Ecto neural progenitor cell (in vitro differentiated cells): ENCODE data around the gene UQCC5.

ENCODE experiments used
- DNase-seq: peaks from one replicate; pipeline ENCODE4 v3.0.0-alpha.2; 2018; ENCODE audit warnings: low spot score

The UQCC5 gene

DNA sequence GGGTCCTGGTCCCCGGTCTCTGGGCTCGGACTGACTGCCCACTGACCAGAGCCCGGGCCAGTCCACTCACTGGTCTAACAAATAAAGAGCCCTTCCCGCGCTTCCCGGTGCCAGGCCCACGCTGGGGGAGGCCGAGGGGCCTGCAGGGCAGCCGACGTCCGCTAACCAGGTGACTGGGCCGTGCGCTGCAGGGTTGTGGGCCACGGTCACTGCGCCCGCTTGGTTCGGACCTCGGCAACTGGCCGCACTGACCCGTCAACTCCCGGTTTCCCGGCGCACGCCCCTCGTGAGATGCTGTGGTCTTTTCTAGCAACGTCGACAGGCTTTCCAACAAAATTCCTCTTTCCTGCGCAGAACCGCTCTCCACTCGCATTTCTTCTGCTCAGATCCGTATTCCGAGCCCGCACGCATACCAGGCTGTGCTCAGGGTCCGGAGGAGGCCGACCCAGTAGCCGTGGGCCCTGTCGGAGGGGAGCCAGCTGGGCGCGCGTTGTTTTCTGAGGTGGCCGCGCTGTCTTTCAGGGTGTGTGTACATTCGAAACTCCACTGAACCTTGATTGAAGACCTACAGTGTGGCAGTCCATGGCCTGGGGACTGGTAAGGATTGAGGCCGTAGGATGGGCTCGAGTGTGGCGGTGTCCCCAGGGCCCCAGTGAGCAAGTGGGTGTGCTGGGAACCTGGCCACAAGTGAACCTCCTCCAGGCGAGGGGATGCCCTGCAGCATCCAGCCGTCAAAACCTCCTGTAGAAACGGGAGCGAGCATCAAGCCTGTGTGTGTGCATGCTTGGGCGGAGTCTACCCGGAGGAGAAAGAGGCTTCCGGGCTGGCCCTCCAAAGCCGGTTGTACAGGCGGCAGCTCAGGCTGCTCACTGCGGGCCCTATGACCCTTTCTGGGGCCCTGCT lies 1.9 kb upstream of the UQCC5 start:
- DNase-seq = peak; percentile 68

DNA sequence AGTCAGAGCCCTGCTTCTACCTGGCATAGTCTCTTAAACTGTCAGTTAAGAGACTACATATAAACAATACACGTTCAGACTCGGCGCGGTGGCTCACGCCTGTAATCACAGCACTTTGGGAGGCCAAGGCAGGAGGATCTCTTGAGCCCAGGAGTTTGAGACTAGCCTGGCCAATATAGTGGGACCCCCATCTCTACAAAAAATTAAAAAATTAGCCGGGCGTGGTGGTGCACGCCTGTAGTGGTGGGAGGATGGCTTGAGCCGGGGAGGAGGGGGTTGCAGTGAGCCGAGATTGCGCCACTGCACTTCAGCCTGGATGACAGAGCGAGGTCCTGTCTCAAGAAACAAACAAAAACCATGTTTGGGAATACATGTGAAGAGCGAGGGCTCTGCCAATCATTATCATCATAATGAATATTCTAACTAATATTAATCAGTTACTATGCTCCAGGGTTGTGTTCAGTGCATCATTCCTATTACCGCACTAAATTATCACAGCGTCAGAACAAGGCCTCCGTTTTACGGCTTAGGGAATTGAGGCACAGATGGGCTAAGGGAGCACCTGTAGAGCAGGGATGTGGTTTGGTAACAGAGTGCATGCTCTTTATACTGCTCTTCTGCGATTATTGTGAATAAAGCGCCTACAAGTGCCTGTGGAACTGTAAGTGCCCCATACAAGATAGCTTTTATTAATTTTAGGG lies 844 bp upstream of the UQCC5 start:
- no peak for DNase-seq

DNA sequence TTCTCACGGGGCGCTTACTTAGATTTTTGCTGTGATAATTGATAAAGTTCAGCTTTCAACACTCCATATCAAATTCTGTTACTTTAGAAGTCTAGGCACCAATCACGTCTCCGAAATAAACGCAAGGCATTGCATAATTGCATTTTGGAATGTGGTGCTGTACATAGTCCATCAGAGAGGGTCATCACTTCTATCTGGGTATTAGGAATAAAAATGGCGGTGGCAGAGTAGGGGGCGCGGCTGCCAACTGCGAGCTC lies 365 bp upstream of the UQCC5 start:
- no peak for DNase-seq

DNA sequence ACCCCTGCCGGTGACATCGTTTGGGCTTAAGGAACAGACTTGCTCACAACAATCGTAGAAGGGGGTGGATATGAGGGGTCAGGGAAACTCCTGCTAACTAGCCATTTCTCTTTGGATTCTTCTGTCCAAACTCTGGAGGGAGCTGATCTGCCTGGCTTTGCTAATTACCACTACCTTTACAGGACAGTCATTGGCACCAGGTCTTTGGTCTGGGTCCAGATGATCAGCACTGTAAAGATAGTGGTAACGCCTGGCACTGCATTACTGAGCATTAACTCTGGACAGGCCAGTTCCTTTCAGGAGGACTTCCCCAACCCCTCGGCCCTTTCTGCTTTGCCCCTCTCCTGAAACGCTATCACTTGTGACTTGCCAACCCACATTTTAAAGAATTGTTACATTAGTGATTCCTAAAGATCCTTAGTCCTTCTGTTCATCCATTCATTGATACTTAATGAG lies 788 bp downstream of the UQCC5 start:
- DNase-seq = no peak

DNA sequence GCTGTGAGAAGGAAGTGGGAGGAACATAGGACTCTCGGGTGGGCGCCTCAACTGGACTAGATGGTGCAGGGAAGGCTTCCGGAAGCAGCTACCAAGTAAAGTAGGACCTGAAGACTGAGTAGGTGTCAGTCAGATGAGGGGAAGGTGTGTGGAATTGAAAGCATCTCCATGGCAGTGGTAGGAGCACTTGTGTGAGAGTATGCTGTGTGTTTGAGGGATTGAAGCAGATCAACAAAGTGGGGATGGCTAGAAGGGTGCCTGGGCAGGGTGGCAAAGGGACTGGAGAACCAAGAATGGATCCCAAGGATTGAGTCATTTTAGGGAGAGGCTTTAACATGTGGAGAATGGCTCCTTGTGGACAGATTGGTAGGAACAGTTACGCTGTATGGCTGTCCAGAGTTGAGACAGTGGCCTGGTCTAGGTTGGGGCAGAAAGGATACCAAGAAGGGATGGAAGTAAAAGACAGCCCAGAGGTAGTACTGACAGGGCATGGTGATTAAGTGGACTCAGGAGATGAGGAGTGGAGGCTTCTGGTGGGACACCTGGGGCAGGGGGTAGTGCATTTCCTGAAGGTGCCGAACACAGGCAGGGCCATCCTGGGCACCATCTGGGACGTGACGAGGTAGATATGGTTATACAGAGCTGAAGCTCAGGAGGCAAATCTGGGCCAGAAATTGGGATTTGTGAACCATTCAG lies 1.5 kb downstream of the UQCC5 start:
- DNase-seq = no peak

DNA sequence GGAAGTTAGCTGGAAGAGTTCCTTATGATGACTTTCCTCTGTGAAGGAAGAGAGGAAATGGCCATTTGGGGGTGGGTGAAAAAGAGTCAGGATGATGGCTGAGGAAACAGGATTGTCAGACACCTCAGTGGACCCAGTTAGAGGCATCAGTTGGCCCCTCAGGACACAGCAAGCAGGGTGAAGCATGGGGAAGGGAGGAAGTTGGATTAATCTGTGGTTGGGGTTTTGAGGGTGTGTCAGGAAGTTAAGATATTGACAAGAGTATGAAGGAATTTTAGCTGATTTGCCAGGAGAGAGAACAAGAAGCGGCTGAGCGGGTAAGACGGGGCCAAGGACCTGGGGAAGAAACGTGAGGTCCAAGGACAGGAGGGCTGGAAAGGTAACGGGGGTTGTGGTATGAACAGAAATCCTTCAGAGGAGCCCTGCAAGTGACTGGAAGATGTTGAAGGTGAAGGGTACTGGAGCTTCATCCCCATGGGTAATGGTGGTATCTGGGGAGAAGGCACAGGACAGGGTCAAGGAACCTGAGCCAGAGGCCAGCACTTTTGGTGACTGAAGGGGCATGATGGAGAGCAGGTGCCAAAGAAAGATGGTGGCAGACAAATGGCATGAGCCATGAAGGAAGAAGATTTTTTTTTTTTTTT lies 2.7 kb downstream of the UQCC5 start:
- DNase-seq = no peak

DNA sequence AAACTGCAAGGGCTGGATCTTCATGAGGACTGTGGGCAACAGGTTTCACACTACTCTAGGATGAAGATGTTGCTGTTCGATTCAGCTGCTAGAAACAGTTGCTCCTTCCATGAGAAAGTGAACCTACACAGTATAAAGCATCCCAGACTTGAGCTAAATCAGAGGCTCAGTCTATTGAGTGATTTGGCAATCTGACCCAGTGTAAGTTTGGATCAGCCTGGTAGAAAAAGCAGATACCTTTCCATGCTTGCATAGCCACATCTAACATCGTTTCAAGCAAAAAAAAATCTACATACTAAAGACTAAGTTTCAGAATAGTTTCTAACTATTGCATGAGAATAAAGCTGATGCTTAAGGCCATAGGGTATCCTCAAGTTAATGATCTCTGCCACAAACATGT lies 4.6 kb downstream of the UQCC5 start:
- no peak for DNase-seq

DNA sequence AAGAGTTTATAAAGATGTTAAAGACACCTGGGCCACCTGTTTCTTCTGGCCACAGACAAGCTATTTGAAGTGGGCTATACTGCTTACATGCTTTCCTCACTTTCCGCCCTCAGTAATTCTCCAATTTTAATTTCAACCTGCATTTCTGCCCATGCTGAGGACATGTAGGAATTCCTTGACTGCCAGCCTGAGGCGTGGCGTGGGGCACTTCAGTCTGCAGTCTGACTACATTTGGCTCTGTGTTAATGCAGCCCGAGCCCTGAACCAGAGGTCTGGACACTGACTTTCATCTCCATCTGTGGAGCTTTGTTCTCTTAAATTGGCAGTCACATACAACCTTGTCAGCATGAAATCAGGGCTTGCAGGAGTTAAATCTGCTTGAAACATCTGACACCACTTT lies 8.5 kb downstream of the UQCC5 start:
- DNase-seq = no peak

DNA sequence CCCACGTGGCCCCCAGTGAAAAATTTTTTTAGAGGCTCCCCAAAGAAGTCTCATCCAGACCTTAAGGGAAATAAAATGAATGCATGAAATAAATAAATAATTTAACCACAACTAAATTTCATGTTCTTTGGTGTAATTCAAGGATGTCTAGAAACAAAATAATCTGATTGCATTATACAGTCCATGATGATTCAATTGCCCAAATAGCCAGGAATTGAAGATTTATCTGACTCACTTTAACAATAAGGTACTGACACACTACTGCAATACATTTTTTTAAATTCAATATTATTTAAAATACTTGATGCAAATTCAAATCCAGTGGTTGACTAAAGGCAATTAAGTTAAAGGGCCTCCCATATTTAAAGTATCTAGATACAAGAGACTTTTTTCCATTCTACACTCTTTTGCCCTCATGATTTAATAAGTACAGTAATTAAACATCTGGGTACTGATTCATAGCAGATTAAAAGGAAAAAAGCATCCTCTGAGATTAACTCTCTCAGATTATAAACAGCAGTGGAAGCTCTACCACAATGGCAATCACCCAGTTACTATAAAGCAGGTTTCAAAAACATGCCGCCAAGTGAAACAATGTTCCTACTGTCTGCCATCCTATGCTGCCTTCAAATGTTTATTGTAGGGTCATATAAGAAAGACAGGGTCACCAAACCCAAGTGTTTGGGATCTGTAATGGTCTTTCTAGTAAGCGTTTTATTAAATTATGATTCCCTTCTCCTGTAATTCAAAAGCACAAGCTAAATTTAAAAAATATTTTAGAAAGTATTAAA lies 9.9 kb downstream of the UQCC5 start:
- no peak for DNase-seq

DNA sequence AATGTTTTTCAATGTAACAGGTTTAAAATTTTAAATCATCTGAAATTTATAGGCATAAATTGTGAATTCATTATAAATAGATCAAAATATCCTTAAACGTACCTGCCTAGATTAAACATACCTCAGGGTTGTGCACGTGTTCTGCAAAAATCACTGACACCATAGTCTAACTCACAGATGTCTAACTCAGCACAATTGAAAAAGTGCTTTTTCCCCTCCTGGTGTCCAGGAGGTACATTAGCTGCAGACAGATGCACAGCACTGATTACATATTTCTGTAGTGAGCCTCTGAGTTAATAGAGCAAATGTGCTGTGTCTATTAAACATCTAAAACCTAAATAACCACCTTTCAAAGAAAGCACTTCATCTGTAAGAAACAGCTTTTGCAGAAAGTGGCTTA lies 10.7 kb downstream of the UQCC5 start:
- no peak for DNase-seq

DNA sequence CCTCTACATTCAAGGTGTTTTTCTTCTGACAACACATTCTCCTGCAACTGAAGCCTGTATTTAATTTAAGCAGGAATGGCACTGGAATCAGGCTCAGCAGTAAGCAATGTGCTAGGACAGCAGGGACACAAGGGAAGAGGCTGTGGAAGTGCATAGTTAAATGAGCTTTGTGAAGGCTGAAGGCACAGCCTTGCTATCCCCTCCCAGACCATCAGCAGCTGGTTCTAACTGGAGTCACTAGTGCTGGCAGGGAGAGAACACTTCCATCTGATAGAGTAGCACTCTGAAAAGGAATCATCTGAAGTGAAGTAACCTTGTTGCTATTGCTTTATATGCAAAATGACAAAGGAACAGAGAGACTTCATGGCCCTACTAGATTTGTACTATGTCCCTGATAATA lies 14.7 kb downstream of the UQCC5 start:
- DNase-seq = no peak

DNA sequence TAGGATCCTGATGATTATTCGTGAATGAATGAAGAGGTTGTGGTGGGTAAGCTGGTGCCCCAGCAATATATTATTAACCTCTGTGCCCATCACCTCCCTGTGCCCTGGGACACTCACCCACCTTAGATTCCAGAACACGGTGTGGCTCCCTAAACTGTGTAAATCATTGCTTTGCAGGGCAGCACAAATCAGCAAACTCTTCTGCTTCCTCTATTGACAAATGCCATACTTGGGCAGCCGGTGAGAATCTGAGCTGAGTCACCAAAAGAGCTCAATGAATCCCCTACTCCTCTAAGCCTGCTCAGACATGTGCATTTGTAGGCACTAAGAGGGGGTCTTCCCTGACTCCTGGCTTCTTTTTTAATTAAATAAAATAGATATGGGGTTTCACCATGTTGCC lies 15.7 kb downstream of the UQCC5 start:
- no peak for DNase-seq

DNA sequence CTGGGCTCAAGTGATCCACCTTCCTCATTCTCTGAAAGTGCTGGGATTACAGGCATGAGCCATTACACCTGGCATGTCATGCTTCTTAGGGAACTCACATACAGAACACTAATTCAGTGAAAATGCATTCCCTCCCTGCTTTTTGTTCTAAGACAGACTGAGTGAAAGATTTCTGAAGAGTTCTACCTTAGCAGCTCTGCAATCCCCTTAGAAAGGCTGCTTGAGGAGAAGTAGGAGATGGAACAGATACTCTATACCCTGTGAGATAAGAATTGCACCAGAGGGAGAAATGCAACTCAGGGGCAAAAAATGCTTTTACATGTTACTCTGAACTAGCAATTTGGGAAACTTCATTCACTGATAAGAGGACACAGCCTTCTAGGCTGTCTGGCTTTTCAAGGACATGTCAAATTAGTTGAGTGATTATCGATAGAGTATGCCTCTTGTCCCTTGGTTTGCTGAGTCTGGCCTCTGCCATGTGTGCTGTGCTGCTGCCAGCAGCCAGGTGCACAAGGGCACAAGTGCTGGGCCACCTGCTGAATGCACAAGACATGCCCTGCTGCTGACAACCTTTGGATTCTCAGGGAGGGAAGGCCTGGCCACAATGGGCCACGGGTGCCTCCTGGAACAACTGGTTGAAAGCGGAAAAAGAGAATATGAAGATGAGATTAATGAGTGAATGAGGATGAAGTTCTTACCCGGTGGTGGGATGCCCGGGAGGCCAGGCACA lies 17.8 kb downstream of the UQCC5 start:
- DNase-seq = no peak

DNA sequence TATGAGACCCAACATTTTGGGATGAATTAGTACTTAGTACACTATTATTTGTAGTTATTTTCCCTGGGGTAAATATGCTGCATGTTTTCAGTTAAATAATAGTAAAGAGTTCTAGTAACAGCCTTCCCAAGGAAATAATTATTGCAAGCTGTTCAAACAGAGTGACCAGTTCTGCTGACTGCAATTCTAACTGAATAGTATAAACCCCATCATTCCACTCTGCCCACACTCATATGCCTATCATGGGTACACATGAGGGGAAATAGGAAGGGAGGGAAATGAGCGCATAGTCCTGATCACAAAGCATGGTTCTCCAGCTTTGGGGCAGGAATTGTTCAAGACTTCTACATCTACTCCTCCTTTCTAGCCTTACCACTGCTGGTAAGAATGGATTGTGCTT lies 18.7 kb downstream of the UQCC5 start:
- DNase-seq = no peak

DNA sequence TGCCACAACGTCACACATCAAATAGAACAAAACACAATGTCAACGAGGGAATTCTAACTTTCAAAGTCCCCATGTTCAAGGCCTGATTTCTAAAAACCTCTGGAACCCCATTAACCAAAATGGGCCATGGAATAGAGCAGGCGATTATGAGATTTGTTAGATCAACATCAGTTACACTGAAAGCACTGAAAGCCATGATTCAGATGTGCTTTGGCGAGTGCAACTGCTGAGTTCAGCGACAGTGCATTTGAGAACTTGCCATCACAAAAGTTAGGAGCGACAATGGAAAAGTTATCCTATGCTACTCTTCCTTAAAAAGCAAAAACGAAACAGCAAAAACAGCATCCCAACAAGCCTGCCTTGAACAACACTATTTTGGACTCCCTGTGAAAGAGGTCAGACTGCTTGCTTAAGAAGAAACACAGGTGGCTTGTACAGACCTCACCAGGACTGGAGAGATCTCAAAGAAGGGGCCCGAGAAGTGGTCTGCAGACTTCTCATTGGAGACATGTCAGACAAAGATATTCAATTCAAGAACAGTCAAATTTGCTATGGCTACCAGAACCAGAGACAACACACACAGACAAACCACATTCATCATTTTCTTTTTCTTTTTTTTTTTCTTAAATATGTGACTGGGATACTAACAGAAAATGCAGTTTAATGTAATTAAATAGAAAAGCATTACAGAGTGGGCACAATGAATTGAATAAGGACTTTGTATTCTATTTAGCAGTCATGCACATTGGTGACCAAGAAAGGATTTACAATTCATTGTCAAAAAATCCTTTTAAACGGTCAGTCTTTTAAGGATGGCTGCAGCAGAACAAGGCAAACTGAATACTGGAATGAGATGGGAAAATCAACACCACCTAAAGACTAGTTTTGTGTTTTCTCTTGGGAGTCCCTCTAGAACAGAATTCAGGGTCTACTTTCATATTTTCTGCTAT lies 20.9 kb downstream of the UQCC5 start:
- no peak for DNase-seq

DNA sequence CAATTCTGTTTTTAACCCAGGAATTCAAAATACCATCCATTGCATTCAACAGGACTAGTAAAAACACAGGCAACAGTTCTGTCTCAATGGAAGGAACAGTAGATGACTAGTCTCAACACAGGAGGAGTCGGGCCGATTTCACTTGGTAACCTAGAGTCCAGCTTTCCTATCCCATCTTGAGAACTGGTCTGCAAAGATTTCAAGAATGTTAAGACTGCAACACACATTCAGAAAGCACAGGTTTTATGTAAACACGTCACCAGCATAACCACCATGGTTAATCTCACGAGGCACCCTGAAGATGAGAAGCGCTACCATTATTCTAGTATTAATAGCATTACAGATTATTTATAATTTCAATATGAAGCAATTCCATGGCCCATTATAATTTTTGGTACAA lies 22.0 kb downstream of the UQCC5 start:
- no peak for DNase-seq

DNA sequence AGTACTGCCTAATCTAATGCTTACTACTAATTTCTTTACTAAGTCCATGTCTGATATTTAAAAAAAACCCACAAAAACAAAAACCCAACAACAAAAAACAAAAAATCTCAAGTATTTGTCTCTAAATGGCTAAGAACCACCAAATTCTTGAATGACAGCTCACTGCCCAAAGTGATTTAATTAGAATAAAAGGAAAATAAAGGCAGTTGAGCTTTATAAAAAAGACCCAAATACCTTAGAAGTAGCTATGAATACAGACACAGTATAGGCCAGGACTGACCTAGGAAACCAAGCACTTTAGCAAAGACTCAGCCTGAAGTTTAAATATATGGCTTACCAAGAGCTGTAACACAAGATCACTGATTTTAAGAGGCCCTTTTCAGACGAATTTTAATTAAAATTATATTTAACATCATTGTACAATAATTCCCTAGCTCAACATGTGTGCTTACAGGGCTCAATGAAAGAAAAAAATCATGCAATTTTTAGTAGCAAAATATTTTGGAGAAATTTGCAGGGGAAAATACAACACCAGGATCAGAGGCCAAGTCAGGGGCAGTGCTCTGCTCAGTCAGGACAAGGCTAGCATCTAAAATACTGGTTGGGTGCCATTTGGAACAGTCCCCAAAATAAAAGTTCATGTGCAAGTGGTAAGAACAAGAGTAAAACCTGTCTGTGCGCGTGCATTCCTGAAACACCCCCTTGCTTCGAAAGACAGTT lies 24.8 kb downstream of the UQCC5 start:
- DNase-seq = no peak

DNA sequence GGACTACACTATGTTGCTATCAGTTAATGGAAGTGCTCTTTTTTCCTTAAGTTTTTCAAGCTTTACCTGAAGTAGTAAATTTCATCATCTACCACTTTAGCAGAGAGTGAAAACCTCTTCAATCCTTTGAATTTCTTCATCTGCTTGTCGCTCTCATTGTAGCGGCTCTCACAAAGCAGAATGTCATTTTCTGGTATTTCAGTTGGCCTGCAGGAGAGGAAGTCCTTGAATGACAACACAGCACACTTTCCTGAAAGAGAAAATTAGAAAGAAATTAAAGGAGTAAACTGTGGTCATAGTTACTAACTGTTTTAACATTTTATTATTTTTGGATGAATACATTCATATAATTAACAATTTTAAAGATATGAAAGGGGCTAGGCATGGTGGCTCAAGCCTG lies 27.6 kb downstream of the UQCC5 start:
- no peak for DNase-seq

DNA sequence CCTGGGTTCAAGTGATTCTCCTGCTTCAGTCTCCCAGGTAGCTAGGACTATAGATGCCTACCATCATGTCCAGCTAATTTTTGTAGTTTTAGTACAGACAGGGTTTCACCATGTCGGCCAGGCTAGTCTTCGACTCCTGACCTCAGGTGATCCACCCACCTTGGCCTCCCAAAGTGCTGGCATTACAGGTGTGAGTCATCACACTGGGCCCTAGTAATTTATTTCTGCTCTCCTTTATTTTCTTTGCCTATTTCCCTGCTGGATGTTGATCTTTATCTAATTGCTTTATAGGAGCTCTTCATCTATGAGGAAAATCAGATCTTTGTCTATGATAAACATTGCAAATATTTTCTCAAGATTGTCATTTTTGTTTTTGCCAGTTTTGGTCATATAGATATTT lies 31.7 kb downstream of the UQCC5 start:
- no peak for DNase-seq
